GM18499 (cell line): ENCODE data around the gene ZNF317.

Experiments used
- ATAC-seq: cut with Tn5 transposase; IDR thresholded peaks from one replicate; pipeline ENCODE4 v1.9.1; 2021; ENCODE audit warnings: moderate number of reproducible peaks; ENCODE audit not compliant: insufficient read depth, unreplicated experiment

Gene ZNF317

DNA sequence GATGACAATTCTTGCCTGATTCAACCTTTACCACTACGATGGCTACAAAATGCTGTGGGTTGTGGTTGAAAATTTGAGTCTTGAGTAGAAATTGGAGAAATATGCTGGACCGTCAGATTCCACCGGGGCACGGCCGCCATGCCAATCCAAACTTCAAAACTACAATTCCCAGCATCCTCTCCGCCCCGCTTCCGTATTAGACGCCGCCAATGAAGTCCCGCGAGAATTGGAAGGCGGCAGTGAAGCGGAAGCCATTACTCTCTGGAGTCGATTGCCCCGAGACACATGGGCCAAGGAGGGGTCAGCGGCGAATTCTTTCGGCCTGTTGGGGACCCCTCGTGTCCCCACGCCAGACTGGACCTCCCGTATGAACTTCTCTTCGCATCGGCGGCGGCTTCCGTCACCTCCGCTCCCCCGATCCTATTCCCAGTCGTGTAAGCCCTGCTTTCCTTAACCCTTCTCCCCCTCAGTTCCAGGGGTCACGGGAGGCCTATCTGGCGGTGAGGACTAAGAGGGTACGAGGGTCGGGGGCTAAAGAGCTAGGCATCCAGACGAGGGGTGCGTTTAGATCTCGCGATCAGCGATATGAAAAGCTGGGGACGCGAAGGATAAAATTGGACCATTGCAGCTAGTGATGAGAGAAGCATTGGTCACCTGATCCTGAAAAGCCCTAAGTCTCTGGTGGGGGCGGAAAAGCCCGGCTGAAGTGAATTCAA lies at the start of gene ZNF317:
Gene ZNF317, plus strand, starts transcription at position 239 of the 716 bp plus-strand sequence. CDS start 15,620 bp downstream, outside the sequence.
- ATAC-seq: no peak

DNA sequence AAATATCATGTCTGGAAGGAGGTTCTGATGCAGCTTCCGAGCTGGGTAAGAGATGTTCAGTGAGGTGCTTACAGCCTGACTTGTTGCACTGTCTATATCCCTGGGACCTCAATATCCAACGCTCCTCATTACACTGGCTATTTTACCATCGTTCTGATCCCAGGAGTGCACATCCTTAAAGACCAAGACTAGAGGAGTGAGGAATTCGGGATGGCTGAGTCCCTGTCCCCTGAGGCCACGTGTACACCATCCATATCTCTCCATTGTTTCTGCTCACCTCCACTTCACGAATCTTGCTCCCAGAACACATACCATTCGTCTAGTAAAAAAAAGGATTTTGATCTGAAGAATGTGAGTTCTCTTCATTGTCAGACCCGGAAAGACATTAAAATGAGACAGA lies 32.8 kb upstream of the ZNF317 start, which contains the start of gene OR7G2:
Gene OR7G2, minus strand, starts transcription at position 101 of the 400 bp plus-strand sequence. CDS start 4,232 bp downstream, outside the sequence.
- no peak for ATAC-seq

- ATAC-seq: no peak
Measured at GRCh38 chr19:9109959-9110358, 30.2 kb upstream of the ZNF317 start.

DNA sequence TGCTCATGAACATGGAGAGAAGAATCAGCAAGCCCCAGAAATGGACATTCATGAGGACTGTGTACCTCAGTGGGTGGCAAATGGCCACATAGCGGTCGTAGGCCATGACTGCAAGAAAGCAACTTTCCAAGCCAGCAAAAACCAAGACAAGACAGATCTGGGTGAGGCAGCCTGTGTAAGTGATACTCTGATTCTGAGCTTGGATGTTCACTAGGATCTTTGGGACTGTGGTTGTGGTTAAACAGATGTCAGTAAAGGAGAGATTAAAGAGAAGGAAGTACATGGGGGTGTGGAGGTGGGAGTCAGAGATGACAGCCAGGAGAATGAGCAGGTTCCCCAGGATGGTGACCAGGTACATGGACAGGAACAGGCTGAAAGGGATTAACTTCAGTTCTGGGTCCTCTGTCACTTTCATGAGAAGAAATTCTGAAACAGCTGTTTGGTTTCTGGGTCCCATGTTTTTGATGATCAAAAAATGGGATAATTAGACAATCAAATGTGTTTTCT lies 24.8 kb upstream of the ZNF317 start, which contains the start of gene OR7G1:
Gene OR7G1, minus strand, starts transcription at position 457 of the 507 bp plus-strand sequence. Its CDS starts 0 bp downstream, at position 457.
- ATAC-seq: no peak

GRCh38 chr19:9116547-9116946 lies 23.6 kb upstream of the ZNF317 start:
- ATAC-seq: no peak

GRCh38 chr19:9126900-9127405 lies 13.2 kb upstream of the ZNF317 start, which contains the start of gene OR7G3:
Gene OR7G3, minus strand, starts transcription at chr19:9126950. Its CDS starts 0 bp downstream, at chr19:9126950.
- no peak for ATAC-seq

- no peak for ATAC-seq
Measured at GRCh38 chr19:9128171-9128570, 12.0 kb upstream of the ZNF317 start.

DNA sequence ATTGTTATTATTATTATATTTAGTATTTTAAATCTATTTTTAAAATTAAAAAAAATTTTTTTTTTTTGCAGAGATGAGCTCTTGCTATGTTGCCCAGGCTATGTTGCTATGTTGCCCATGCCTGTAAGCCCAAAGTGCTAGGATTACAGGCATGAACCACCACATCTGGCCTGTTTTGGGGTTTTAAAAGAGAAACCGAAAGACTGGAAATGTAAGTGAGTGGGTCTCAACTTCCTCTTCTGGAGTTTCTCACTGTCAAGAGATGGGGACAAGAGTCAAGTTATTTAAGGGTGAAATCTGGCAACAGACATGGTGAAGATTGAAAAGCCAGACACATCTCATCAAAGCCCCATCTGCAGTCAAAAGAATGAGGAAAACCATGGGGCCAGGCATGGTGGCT lies 9.2 kb upstream of the ZNF317 start:
- ATAC-seq: no peak

- ATAC-seq: no peak
Measured at GRCh38 chr19:9132422-9132821, 7.8 kb upstream of the ZNF317 start.

DNA sequence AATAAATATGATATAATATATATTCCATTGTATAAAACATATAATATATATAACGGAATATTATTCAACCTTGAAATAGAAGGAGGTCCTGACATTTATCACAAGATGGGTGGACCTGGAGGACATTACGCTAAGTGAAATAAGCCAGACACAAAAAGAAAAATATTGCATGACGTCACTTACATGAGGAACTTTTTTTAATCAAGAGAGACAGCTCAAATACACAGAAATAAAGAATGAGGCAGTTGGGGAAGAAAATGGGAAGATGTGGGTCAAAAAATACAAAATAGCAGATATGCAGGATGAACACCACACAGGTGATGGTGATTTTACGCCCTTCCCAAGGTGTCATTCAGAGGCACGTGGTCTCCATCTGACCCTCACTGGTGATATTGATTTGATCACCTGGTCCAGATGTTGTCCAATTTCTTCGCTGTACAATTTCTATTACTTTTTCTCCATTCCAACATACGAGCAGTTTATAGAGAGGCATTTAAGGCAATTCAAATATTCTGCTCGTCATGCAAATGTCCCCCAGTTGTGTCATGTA lies 513 bp upstream of the ZNF317 start:
- no peak for ATAC-seq

DNA sequence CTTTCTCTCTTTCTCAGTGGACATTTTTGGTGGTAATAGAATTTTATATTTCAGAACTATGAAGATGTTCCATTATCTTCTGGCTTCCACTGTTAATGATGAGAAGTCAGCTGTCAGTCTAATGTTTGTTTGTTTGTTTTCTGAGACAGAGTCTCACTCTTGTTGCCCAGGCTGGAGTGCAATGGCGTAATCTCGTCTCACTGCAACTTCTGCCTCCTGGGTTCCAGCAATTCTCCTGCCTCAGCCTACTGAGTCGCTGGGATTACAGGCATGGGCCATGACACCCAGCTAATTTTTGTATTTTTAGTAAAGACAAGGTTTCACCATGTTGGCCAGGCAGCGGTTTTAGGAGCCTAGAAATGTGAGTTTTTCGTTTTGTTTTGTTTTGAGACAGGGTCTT lies 4.7 kb downstream of the ZNF317 start:
- no peak for ATAC-seq

- no peak for ATAC-seq
Measured at GRCh38 chr19:9146882-9147281, 6.7 kb downstream of the ZNF317 start.

GRCh38 chr19:9148697-9149096 lies 8.5 kb downstream of the ZNF317 start:
- ATAC-seq: no peak

- ATAC-seq: no peak
Measured at GRCh38 chr19:9149997-9150396, 9.8 kb downstream of the ZNF317 start.

DNA sequence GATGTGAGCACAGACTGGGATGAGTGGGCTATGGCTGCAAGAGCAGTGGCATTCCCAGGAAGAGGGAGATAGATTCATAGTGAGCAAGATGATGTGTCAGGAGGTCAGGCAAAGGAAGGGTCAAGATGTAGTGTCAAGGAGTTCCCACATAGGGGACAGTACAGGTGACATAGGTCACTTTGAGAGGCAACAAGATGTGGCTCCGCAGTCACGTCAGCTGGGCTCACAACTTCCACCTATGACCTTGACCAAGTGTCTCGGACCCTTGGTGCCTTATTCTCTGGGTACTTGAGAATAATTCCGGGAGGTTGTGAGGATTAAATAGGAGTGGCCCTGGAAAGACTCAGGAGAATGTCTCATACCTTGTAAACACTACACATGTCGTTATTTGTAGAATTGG lies 10.5 kb downstream of the ZNF317 start:
- ATAC-seq: no peak

- ATAC-seq: no peak
Measured at GRCh38 chr19:9151367-9151766, 11.2 kb downstream of the ZNF317 start.

DNA sequence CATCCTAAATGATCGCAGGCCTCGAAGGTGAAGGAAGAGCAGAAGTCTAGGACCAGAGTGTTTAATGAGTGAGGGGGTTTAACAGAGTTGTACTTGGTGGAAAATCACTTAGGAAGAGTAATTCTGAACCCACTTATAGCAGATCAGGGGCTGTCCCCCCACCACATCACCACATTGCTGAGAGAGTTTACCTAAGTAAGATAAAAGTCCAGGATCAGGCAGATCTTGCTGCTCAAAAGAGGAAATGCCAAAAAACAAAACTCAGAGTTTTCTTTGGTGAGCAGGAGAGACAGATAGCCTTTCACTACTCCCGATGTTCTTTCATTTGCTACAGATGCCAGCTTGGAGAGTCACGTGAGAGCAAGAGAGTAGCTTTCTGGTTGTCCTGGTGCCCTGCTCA lies 15.4 kb downstream of the ZNF317 start:
- ATAC-seq: no peak

DNA sequence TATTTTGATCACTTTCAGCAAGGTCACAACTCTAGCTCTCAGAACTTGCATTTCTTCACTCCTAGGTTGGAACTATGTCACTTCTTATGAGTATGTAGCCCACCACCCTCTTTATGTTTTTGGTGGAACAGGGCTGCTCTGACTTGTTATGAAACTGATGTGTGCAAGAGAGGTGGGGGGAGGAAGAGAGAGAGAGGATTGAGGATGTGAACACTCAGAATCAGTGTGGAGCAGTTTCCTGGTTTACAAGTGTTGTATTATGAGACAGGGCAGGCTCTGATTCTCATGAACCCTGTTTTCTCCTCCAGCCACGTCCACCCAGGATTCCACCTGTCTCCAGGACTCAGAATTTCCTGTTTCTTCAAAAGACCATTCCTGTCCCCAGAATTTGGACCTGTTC lies 16.1 kb downstream of the ZNF317 start:
- ATAC-seq: no peak

GRCh38 chr19:9159891-9160290 lies 19.7 kb downstream of the ZNF317 start:
- ATAC-seq: no peak

- ATAC-seq: no peak
Measured at GRCh38 chr19:9161427-9161826, 21.2 kb downstream of the ZNF317 start.

- ATAC-seq: no peak
Measured at GRCh38 chr19:9165261-9165660, 25.1 kb downstream of the ZNF317 start.
